GM19467 (cell line): ENCODE results near the gene RTN3.
"Not testable (repeated sequence)": the region's sequence is repeated elsewhere in the genome, so short reads cannot be mapped to it uniquely, and the experiment has no call there.

Experiments
- ATAC-seq: cut with Tn5 transposase; IDR thresholded peaks from one replicate; pipeline ENCODE4 v1.9.1; 2021; ENCODE audit warnings: mild to moderate bottlenecking, moderate library complexity; ENCODE audit not compliant: unreplicated experiment

The RTN3 gene

GRCh38 chr11:63680834-63681320, 423 bp upstream of the RTN3 start:
- ATAC-seq, result no peak

GRCh38 chr11:63682066-63683021, 1.0 kb downstream of the RTN3 start:
- ATAC-seq, result no peak

GRCh38 chr11:63683133-63683991, 2.1 kb downstream of the RTN3 start:
- ATAC-seq, result no peak

- not testable (repeated sequence) for ATAC-seq
Observed at GRCh38 chr11:63685158-63685721, 3.9 kb downstream of the RTN3 start.

- no peak for ATAC-seq
Observed at GRCh38 chr11:63686926-63687325, 5.6 kb downstream of the RTN3 start.

GRCh38 chr11:63687845-63688244, 6.5 kb downstream of the RTN3 start:
- no peak for ATAC-seq

GRCh38 chr11:63694596-63694995, 13.3 kb downstream of the RTN3 start:
- no peak for ATAC-seq

- no peak for ATAC-seq
Observed at GRCh38 chr11:63698976-63699733, 17.9 kb downstream of the RTN3 start.

GRCh38 chr11:63699896-63700295, 18.6 kb downstream of the RTN3 start:
- ATAC-seq, result no peak

- no peak for ATAC-seq
Observed at GRCh38 chr11:63705526-63705925, 24.2 kb downstream of the RTN3 start.

GRCh38 chr11:63708764-63709163, 27.5 kb downstream of the RTN3 start:
- ATAC-seq, result no peak

GRCh38 chr11:63709336-63709884, 28.1 kb downstream of the RTN3 start:
- ATAC-seq, result no peak

- no peak for ATAC-seq
Observed at GRCh38 chr11:63710476-63711217, 29.3 kb downstream of the RTN3 start.

GRCh38 chr11:63711838-63712237, 30.5 kb downstream of the RTN3 start:
- ATAC-seq, result no peak

- no peak for ATAC-seq
Observed at GRCh38 chr11:63713766-63714165, 32.5 kb downstream of the RTN3 start.

GRCh38 chr11:63716046-63716445, 34.7 kb downstream of the RTN3 start:
- ATAC-seq, result no peak

- ATAC-seq, result no peak
Observed at GRCh38 chr11:63719001-63719400, 37.7 kb downstream of the RTN3 start.

GRCh38 chr11:63719987-63720386, 38.7 kb downstream of the RTN3 start:
- no peak for ATAC-seq

GRCh38 chr11:63720611-63721010, 39.3 kb downstream of the RTN3 start:
- ATAC-seq, result no peak
